CD4-positive, alpha-beta T cell (primary cell): ENCODE measurements around the gene LAMA4. TPM values are rescaled to one million over a fixed set of nuclear protein-coding genes. Genes with fewer than 3 reads are reported as not detected.

ENCODE experiments used
- ATAC-seq: fragments of 200-7000 bp; cut with Tn5 transposase; one replicate; pipeline ENCODE4 v1.10.0; 2022; ENCODE audit warnings: mild to moderate bottlenecking; ENCODE audit not compliant: poor library complexity
- CTCF ChIA-PET: fragments of 350-600 bp; sonication (Branson Sonifier 250); formaldehyde crosslinking; loops from one replicate; lab custom pipeline; 2021; ENCODE audit warnings: antibody characterized with exemption, inconsistent platforms; lab: Charles Lee
- POLR2A ChIA-PET: fragments of 350-600 bp; sonication (Branson Sonifier 250); formaldehyde crosslinking; loops from one replicate; lab custom pipeline; 2021; ENCODE audit warnings: antibody characterized with exemption, inconsistent platforms; lab: Charles Lee
- DNase-seq, 14 experiments: peaks; one replicate each; pipeline ENCODE4 v3.0.0-alpha.2; 2013 to 2020; ENCODE audit warnings: mixed read lengths in 2 of 14
- H3K27ac ChIP-seq, 2 donors: one replicate each; pipeline versions ENCODE4 v1.5.1 to v1.7.0; 2013; ENCODE audit warnings: low read length in 2 of 2, low read depth in 1 of 2, mild to moderate bottlenecking in 1 of 2
- H3K27me3 ChIP-seq, 2 experiments: 1 replicate in 1 of 2; 2 replicates in 1 of 2; pipeline versions ENCODE4 v1.6.1 to v1.7.0; 2013; ENCODE audit warnings: low read length in 2 of 2, control low read depth in 1 of 2, mild to moderate bottlenecking in 1 of 2, moderate library complexity in 1 of 2; ENCODE audit not compliant: insufficient read depth in 2 of 2, control insufficient read depth in 1 of 2
- H3K36me3 ChIP-seq: one replicate; pipeline ENCODE4 v1.6.1; 2013; ENCODE audit warnings: low read length, control low read depth; ENCODE audit not compliant: insufficient read depth
- H3K4me1 ChIP-seq: one replicate; pipeline ENCODE4 v1.6.1; 2013; ENCODE audit warnings: low read length, control low read depth; ENCODE audit not compliant: insufficient read depth
- H3K4me3 ChIP-seq: one replicate; pipeline ENCODE4 v1.5.1; 2013; ENCODE audit warnings: mild to moderate bottlenecking, low read length, moderate library complexity
- H3K9me3 ChIP-seq, 2 experiments: 1 replicate in 1 of 2; 2 replicates in 1 of 2; pipeline versions ENCODE4 v1.6.1 to v1.7.0; 2013; ENCODE audit warnings: low read length in 2 of 2, mild to moderate bottlenecking in 2 of 2, control low read depth in 1 of 2, moderate library complexity in 1 of 2; ENCODE audit not compliant: control insufficient read depth in 1 of 2, insufficient read depth in 1 of 2
- H3K27ac Mint-ChIP-seq: one replicate; pipeline ENCODE4 v1.8.0; 2020; ENCODE audit warnings: mixed read lengths
- H3K27me3 Mint-ChIP-seq: one replicate; pipeline ENCODE4 v1.8.0; 2021; ENCODE audit warnings: mixed read lengths
- H3K36me3 Mint-ChIP-seq: one replicate; pipeline ENCODE4 v1.8.0; 2021; ENCODE audit warnings: low read depth, mixed read lengths
- H3K4me1 Mint-ChIP-seq: one replicate; pipeline ENCODE4 v1.8.0; 2021; ENCODE audit warnings: low read depth, mixed read lengths
- H3K4me3 Mint-ChIP-seq: one replicate; pipeline ENCODE4 v1.8.0; 2020; ENCODE audit warnings: mild to moderate bottlenecking, mixed read lengths
- H3K9me3 Mint-ChIP-seq: one replicate; pipeline ENCODE4 v1.8.0; 2020; ENCODE audit warnings: mixed read lengths
- intact Hi-C, 2 experiments: fragments of 100-400 bp; cut with DNase I in 1 of 2; cut with micrococcal nuclease in 1 of 2; formaldehyde crosslinking; loops; one replicate each; pipeline versions ENCODE4 v1.15.1 to v1.9.0; 2023 to 2025; cut with DNase I, micrococcal nuclease
- total RNA-seq, 174 experiments: library from RNA in 2 of 174; stranded (reverse) in 2 of 174; gene quantifications; one replicate each; pipeline ENCODE4 v1.2.3 and lab custom pipeline; 2021 to 2026
- TF ChIP-seq, protein P1 (sequence below): fragments of 200-600 bp; IDR thresholded peaks from one replicate; pipeline ENCODE4 v1.8.0; 2022; ENCODE audit warnings: antibody characterized with exemption, mild to moderate bottlenecking

Gene LAMA4
- total RNA-seq, 2 experiments from 2014 or later: not detected

DNA sequence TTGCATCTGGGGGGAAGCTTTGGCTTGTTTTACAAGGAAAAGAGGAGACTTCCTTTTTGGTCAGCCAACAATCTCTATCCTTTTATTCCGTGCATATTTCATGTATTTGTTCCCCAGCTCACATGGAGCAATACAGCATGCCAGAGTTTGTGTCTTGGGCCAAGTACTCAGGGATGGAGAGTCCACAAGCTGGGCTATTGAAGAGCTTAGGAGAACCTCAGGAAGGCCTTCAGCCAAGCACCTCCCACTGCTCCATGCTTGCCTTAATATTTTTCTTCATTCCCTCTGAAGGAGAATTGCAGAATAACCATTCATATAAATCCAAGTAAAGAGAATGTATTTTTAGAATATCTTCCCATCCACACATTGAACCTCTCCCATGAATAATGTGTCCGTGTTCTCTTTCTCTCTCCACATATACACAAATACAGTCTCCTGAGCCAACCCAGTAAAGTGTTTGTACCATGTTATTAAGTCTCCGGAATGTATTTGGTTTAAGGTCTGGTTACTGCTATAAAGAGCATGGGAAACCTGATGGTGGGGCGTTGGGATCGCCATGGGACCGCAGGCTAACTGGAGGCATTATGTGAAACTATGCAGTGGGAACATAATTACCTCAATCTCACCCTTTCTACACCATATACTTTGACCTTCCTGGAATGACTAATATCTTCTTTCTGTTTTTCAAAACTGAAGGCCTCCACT, 3.0 kb downstream of the LAMA4 start:
- H3K36me3 Mint-ChIP-seq: no peaks in the 10 kb centered on the region
- peaks cover 48% of the 10 kb centered on the region for H3K27me3 Mint-ChIP-seq
- peaks cover 17% of the 10 kb centered on the region for H3K4me1 Mint-ChIP-seq
- no peak overlapping the region for H3K27ac Mint-ChIP-seq
- peaks cover 13% of the 10 kb centered on the region for H3K4me1 ChIP-seq
- H3K9me3 Mint-ChIP-seq: no peaks in the 10 kb centered on the region
- intact Hi-C loops: no loop called here
- CTCF ChIA-PET: no interaction called here
- H3K4me3 Mint-ChIP-seq: no peak overlapping the region
- no peak overlapping the region for H3K27ac ChIP-seq
- no peak overlapping the region for H3K4me3 ChIP-seq
- ATAC-seq (no peak), DNase-seq (no peak)
- no peaks in the 10 kb centered on the region for H3K36me3 ChIP-seq
- peaks cover 0 to 5% of the 10 kb centered on the region in 2 experiments for H3K9me3 ChIP-seq
- POLR2A ChIA-PET: no interaction called here
- TF ChIP-seq, protein P1, sequence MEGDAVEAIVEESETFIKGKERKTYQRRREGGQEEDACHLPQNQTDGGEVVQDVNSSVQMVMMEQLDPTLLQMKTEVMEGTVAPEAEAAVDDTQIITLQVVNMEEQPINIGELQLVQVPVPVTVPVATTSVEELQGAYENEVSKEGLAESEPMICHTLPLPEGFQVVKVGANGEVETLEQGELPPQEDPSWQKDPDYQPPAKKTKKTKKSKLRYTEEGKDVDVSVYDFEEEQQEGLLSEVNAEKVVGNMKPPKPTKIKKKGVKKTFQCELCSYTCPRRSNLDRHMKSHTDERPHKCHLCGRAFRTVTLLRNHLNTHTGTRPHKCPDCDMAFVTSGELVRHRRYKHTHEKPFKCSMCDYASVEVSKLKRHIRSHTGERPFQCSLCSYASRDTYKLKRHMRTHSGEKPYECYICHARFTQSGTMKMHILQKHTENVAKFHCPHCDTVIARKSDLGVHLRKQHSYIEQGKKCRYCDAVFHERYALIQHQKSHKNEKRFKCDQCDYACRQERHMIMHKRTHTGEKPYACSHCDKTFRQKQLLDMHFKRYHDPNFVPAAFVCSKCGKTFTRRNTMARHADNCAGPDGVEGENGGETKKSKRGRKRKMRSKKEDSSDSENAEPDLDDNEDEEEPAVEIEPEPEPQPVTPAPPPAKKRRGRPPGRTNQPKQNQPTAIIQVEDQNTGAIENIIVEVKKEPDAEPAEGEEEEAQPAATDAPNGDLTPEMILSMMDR: no peak
- peaks cover 16 to 38% of the 10 kb centered on the region in 2 experiments for H3K27me3 ChIP-seq

DNA sequence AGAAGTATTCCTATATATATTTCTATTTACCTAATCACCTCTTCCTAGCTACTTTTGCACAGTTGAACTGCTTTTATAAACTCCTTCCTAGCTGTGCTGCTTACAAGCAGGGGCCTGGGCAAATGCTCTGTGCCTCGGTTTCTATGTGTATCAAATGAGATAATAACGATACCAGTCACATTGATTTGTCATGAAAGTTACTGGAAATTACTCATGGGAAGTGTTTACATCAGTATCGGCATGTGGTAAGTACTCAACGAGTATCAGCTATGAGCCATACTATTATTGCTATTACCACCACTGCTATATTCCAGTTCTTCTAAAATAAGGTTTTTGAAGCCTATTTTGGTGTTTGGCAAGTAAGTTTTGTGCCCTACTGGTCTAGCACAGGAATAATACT, 4.9 kb downstream of the LAMA4 start:
- Histone ChIP-seq H3K4me3 (no peak overlapping the region), H3K4me1 (peaks cover 12% of the 10 kb centered on the region), H3K9me3 (peaks cover 0 to 5% of the 10 kb centered on the region in 2 experiments), H3K36me3 (no peaks in the 10 kb centered on the region), H3K27ac (no peak overlapping the region), H3K27me3 (peaks cover 12 to 23% of the 10 kb centered on the region in 2 experiments)
- Mint-ChIP-seq H3K27ac (no peak overlapping the region), H3K9me3 (no peaks in the 10 kb centered on the region), H3K36me3 (no peaks in the 10 kb centered on the region), H3K4me1 (peaks cover 15% of the 10 kb centered on the region), H3K4me3 (no peak overlapping the region), H3K27me3 (peaks cover 39% of the 10 kb centered on the region)
- ChIA-PET CTCF (interaction anchor here (0.8 kb wide), 1 partner anchor 11 kb away, joined by 3 read pairs; no protein-coding TSS in a partner anchor), POLR2A (no interaction called here)
- ATAC-seq (no peak), DNase-seq (no peak)
- TF ChIP-seq, protein P1: no peak
- intact Hi-C loops: no loop called here

DNA sequence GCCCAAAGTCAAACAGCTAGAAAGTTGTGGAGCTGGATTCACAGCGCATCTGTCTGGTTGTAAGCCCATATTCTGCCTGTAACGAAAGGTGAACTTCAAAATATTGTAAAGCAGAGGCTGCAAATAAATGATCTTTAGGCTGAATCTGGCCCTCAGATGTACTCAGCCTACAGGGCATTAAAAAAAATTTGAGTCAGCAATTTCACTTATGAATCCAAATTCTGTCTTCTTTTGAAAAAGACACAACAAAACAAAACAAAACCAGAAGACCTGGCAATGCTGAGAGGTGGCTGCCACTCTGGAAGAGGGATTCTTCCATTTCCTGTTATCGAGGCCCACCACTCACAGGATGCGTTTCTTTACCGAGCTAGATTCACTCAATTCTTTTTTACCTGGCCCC, 7.1 kb downstream of the LAMA4 start:
- Histone ChIP-seq H3K27me3 (peaks cover 0 to 1% of the 10 kb centered on the region in 2 experiments), H3K36me3 (no peaks in the 10 kb centered on the region), H3K4me3 (no peak overlapping the region), H3K27ac (no peak overlapping the region), H3K4me1 (no peaks in the 10 kb centered on the region), H3K9me3 (no peaks in the 10 kb centered on the region)
- DNase-seq (no peak), ATAC-seq (no peak)
- CTCF ChIA-PET: no interaction called here
- POLR2A ChIA-PET: no interaction called here
- Mint-ChIP-seq H3K36me3 (no peaks in the 10 kb centered on the region), H3K4me3 (no peak overlapping the region), H3K9me3 (no peaks in the 10 kb centered on the region), H3K4me1 (peaks cover 8% of the 10 kb centered on the region), H3K27ac (no peak overlapping the region), H3K27me3 (peaks cover 24% of the 10 kb centered on the region)
- TF ChIP-seq, protein P1: no peak
- intact Hi-C loops: no loop called here
